ENCODE data around the gene KIAA1755.

DNA sequence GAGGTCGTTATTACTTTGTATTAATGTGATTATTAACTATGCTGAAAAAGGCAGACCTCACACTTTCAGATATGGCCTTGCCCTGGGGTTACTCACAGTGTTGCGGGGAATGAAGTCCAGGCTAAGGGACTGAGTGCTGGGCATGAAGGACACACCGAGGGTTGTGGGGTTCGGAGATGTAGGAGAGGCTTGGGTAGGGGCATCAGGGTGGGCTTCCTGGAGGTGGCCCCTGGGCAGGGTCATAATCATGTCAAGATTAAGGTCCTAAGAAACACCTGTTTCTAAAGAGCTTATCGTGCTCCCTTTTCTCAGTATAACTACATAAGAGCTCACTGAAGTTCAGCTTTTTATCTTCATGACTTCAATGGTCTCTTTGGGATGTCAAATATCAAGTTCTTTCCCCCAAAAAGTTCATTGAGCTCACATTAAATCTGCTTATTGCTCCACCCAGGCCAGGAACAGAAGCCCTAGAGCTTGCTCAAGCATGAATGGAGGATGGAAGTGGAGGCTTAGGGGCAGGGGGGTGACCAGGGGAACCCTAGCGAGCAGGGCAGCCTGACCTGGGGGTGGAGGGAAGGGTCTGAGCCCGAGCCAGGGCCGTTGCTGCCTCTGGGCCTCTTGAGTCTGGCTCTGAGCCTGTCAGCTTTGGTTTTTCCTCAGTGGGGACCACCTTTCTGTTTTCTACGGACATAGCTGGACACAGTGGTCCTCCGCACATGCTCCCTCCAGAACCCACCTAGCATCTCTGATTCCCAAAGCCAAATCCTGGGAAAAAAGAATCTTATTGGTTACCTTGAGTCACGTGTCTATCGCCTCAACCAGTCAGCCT is 58.2 kb downstream of the KIAA1755 start:
- no peak for TF ChIP-seq POLR2A (IDR thresholded peaks at IDR 0.05; ENCODE audit: low read length)
- TF ChIP-seq GATA1 (IDR thresholded peaks at IDR 0.05; ENCODE audit: low read depth, low read length): no peak

Data from erythroblast (primary cell).